ENCODE data around the gene EIF4A3.

Gene EIF4A3

DNA sequence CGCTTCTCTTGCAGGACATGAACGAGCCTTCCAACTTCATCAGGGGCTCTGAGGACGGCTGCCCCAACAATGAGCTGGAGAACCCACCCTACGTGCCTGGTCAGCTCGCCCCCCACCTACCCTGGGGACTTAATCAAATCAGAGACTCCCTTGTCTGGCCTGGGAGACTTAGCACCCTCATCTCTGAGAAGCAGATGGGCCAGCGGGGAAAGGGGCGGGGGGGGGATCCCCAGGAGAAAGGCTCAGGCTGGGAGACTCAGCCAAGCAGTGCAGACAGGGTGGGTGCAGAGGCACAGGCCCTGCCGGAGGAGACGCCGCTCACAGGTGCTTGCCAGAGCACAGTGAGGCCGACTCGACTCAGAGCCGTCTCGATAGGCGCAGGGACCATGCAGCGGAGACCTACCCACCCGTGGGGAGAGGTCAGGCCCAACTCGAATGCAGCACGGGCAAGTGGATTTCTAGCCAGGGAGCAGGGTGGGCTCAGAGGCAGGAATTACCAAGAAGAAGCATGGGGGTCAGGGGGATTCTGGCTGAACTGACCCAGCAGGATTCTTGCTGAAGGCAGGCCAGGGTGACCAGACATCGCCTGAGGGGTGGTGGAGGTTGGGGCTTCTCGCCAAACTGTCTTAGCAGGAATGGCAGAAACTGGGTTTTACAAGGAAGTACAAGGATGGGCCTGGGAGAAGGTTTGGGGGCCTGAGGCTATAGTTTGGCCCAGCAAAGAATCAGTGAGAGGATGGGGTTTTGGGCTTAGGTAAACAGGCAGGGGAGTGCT, 35.8 kb downstream of the EIF4A3 start:
- no peak for DNase-seq

DNA sequence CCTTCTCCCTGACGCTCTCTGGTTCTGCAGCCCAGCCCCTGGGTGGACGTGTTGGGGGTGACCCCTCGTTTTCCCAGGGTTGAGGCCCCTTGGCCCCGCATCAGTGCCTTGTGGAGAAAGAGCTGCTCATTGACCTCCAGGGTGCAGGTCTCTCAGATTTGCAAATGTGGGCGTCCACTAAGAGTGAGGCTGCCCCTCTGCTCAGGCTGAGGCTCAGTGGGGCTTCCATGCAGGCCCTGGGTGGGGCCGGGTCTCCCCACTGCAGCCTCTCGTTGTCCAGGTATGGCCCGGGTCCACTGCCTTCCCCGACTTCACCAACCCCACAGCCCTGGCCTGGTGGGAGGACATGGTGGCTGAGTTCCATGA, 36.5 kb downstream of the EIF4A3 start:
- no peak for DNase-seq

DNA sequence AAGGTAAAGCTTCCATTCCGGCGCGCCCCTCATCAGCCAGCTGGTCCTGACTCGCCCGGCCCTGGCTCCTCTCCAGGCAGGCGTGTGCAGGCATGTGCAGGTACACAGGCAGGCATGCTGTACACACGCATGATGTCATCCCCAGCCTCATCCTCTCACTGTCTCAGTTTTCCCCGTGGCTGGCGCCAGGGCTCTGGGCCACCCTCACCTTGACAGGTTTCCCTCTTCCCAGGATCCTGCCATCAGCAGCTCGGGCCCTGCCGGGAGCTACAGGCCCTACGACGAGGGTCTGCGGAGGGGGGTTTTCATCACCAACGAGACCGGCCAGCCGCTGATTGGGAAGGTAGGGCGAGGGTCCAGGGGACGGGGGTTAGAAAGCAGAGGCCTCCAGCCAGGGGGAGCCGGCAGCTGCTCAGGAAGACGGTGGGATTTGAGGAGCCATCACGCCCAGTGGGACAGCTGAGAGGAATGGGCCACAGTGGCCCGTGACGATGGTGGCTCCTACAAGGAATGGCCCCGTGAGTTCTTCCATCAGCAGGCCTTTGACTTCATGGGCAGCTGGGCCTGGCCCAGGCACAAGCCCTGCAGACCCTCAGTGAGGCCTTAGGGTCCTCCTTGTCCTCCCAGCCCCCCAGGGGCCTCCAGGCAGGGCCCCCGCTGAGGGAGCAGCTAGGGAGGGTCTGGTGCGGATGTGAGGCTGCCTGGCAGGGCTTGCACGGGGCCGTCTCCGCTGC, 37.0 kb downstream of the EIF4A3 start:
- peak; percentile 22 to 72 (median 29) for DNase-seq

DNA sequence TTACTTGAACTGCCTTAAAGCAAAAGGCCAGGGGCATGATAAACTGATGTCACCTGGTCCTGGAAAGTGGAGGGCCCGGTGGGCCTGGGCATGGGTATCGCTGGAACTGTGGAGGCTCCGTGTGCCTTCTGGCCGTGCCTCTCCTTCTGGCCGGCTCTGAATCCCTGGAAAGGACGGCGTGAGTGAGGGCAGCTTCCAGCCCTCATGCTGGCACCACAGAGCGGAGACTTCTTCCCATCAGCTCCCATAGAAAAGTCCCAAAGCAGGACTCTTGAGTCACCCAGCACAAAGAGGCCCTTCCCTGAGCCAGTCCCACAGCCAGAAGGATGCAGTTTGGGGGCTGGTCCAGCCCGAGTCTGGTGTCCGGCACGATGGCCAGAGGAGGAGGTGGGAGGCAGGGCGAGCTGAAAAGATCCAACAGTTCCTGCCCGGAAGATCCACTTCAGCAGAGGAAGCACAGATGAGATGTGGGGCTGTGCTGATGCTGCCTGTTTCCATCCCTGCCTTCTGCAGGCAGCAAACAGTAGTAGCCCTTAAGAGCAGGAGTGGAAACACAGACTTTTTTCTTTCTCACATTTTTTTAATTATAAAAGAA, 37.8 kb downstream of the EIF4A3 start:
- no peak for DNase-seq

DNA sequence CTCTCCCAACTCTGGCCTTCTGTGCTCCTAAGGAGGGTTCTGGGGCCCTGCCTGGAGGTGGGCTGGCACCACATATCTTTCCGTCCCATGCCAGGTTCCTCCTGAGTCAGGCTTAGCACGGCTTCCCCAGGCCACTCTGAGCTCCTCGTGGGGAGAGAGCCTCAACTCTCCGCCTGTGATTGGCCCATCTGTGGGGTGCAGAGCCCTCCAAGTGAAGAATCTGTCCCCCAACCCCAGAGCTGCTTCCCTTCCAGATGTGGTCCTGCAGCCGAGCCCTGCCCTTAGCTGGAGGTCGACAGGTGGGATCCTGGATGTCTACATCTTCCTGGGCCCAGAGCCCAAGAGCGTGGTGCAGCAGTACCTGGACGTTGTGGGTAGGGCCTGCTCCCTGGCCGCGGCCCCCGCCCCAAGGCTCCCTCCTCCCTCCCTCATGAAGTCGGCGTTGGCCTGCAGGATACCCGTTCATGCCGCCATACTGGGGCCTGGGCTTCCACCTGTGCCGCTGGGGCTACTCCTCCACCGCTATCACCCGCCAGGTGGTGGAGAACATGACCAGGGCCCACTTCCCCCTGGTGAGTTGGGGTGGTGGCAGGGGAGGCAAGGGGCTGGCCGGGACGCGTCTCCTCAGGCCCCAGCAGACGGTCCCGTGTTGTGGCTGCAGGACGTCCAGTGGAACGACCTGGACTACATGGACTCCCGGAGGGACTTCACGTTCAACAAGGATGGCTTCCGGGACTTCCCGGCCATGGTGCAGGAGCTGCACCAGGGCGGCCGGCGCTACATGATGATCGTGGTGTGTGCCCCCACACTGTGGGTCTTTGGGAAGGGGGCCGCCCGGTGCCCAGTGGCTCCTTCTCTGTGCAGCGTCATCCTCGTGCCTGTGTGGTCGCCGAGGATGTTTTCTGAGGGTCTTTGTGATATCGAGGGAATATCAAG, 38.6 kb downstream of the EIF4A3 start:
- DNase-seq = no peak

DNA sequence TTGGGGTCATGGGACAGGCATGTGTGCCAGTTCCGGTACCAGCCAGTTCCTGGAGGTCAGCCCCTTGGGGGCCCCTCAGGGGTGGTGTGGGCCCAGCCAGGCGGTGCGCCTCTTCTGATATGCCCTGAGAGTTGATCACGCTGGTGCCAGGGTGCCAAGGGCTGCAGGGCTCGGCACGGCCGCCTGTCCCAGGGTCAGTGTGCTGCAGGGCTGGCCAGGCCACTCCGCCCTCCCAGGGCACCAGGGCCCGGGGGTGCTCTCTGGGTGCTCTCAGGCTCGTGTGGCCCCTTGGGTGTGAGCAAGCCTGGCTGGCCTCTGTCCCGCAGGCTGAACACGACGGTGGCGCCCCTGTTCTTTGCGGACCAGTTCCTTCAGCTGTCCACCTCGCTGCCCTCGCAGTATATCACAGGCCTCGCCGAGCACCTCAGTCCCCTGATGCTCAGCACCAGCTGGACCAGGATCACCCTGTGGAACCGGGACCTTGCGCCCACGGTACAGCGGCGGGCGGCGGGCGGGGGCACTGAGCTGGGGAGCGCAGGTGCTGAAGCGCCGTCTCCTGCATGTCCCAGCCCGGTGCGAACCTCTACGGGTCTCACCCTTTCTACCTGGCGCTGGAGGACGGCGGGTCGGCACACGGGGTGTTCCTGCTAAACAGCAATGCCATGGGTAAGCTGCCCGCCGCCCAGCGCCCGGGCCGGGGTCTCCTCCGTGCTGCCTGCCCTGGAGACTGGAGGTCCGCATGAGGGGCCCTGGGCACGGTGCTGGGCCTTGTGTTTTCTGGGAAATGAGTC, 39.5 kb downstream of the EIF4A3 start:
- DNase-seq = no peak

DNA sequence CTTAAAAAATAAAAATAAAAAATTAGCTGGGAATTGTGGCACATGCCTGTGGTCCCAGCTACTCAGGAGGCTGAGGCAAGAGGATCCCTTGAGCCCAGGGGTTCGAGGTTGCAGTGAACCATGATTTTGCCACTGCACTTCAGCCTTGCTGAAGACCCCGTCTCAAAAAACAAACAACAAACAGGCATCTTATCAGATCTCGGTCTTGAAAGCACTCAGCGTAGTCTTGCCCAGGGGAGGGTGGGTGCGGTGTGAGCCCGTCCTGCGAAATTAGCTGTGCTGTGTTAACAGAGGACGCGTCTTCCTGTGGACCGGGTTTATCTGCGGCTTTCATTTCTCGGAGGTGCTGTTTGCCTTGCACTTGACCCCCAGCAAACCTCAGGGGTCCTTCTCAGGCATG, 40.2 kb downstream of the EIF4A3 start:
- DNase-seq = no peak

DNA sequence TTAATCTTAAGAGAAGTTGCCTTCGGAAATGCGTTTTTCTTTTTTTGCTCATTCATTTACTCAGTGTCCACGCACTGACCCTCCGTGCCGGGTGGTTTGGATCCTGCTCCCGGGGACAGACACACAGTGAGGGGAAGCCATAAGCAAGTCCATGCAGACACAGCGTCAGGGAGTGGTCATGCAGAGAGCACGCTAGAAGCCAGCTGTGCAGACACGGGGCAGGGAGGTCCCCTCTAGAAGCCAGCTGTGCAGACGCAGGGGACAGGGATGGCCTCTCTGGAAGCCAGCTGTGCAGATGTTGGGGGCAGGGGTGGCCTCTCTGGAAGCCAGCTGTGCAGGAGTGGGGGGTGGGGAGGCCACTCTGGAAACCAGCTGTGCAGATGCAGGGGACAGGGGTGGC, 40.8 kb downstream of the EIF4A3 start:
- DNase-seq = peak in 1 of 3 experiments; percentile 60

DNA sequence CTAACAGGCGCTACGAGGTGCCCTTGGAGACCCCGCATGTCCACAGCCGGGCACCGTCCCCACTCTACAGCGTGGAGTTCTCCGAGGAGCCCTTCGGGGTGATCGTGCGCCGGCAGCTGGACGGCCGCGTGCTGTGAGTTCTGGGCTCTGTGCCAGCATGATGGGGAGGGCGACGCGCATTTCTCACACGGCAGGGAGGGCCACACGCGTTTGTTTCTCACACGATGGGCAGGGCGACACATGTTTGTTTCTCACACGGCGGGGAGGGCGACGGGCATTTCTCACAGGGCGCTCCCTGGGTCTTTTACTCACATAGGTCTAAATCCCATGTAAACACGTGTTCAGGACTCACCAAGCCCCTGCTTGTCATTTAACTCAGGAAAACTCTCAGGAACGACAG, 41.2 kb downstream of the EIF4A3 start:
- DNase-seq = peak; percentile 74 to 91 (median 76)

DNA sequence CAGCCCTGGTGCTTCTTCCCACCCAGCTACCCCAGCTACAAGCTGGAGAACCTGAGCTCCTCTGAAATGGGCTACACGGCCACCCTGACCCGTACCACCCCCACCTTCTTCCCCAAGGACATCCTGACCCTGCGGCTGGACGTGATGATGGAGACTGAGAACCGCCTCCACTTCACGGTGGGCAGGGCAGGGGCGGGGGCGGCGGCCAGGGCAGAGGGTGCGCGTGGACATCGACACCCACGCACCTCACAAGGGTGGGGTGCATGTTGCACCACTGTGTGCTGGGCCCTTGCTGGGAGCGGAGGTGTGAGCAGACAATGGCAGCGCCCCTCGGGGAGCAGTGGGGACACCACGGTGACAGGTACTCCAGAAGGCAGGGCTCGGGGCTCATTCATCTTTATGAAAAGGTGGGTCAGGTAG, 42.0 kb downstream of the EIF4A3 start:
- DNase-seq = peak in 1 of 3 experiments; percentile 46

DNA sequence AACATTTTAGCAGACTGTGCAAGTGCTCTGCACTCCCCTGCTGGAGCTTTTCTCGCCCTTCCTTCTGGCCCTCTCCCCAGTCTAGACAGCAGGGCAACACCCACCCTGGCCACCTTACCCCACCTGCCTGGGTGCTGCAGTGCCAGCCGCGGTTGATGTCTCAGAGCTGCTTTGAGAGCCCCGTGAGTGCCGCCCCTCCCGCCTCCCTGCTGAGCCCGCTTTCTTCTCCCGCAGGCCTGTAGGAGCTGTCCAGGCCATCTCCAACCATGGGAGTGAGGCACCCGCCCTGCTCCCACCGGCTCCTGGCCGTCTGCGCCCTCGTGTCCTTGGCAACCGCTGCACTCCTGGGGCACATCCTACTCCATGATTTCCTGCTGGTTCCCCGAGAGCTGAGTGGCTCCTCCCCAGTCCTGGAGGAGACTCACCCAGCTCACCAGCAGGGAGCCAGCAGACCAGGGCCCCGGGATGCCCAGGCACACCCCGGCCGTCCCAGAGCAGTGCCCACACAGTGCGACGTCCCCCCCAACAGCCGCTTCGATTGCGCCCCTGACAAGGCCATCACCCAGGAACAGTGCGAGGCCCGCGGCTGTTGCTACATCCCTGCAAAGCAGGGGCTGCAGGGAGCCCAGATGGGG, 42.5 kb downstream of the EIF4A3 start:
- DNase-seq = peak; percentile 85 to 94 (median 88)

DNA sequence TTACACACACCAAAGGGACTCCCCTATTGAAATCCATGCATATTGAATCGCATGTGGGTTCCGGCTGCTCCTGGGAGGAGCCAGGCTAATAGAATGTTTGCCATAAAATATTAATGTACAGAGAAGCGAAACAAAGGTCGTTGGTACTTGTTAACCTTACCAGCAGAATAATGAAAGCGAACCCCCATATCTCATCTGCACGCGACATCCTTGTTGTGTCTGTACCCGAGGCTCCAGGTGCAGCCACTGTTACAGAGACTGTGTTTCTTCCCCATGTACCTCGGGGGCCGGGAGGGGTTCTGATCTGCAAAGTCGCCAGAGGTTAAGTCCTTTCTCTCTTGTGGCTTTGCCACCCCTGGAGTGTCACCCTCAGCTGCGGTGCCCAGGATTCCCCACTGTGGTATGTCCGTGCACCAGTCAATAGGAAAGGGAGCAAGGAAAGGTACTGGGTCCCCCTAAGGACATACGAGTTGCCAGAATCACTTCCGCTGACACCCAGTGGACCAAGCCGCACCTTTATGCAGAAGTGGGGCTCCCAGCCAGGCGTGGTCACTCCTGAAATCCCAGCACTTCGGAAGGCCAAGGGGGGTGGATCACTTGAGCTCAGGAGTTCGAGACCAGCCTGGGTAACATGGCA, 43.4 kb downstream of the EIF4A3 start:
- no peak for DNase-seq

DNA sequence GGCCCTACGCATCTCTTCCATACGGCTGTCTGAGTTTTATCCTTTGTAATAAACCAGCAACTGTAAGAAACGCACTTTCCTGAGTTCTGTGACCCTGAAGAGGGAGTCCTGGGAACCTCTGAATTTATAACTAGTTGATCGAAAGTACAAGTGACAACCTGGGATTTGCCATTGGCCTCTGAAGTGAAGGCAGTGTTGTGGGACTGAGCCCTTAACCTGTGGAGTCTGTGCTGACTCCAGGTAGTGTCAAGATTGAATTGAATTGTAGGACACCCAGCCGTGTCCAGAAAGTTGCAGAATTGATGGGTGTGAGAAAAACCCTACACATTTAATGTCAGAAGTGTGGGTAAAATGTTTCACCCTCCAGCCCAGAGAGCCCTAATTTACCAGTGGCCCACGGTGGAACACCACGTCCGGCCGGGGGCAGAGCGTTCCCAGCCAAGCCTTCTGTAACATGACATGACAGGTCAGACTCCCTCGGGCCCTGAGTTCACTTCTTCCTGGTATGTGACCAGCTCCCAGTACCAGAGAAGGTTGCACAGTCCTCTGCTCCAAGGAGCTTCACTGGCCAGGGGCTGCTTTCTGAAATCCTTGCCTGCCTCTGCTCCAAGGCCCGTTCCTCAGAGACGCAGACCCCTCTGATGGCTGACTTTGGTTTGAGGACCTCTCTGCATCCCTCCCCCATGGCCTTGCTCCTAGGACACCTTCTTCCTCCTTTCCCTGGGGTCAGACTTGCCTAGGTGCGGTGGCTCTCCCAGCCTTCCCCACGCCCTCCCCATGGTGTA, 44.1 kb downstream of the EIF4A3 start:
- DNase-seq = no peak

DNA sequence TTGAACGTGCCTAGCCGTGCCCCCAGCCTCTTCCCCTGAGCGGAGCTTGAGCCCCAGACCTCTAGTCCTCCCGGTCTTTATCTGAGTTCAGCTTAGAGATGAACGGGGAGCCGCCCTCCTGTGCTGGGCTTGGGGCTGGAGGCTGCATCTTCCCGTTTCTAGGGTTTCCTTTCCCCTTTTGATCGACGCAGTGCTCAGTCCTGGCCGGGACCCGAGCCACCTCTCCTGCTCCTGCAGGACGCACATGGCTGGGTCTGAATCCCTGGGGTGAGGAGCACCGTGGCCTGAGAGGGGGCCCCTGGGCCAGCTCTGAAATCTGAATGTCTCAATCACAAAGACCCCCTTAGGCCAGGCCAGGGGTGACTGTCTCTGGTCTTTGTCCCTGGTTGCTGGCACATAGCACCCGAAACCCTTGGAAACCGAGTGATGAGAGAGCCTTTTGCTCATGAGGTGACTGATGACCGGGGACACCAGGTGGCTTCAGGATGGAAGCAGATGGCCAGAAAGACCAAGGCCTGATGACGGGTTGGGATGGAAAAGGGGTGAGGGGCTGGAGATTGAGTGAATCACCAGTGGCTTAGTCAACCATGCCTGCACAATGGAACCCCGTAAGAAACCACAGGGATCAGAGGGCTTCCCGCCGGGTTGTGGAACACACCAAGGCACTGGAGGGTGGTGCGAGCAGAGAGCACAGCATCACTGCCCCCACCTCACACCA, 44.8 kb downstream of the EIF4A3 start:
- DNase-seq = peak in 2 of 3 experiments; percentile 50 to 68

DNA sequence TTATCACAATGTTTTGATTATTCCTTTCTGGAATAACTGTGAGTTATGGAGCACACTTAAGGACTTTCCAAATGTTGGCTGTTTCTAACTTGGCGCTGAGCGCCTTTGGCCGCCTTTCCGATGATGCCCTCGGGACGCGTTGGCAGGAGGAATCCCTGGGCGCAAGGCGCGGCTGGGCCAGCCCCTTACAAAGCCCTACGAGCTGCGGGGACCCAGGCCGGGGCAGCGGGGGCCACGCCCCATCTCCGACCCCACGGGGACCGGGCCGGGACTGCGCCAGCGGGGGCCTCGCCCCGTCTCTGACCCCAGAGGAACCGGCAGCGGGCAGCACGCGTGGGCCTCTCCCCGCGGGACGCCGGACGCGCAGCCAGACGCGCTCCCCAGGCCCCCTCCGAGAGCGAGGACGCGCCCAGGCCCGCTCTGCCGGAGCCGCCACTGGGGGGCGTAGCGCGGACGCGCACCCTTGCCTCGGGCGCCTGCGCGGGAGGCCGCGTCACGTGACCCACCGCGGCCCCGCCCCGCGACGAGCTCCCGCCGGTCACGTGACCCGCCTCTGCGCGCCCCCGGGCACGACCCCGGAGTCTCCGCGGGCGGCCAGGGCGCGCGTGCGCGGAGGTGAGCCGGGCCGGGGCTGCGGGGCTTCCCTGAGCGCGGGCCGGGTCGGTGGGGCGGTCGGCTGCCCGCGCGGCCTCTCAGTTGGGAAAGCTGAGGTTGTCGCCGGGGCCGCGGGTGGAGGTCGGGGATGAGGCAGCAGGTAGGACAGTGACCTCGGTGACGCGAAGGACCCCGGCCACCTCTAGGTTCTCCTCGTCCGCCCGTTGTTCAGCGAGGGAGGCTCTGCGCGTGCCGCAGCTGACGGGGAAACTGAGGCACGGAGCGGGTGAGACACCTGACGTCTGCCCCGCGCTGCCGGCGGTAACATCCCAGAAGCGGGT, 45.6 kb downstream of the EIF4A3 start, which contains the start of gene GAA:
Gene GAA, plus strand, starts transcription at position 571 of the 935 bp plus-strand sequence. CDS start 3,006 bp downstream, outside the sequence.
- peak; percentile 90 to 93 (median 92) for DNase-seq

DNA sequence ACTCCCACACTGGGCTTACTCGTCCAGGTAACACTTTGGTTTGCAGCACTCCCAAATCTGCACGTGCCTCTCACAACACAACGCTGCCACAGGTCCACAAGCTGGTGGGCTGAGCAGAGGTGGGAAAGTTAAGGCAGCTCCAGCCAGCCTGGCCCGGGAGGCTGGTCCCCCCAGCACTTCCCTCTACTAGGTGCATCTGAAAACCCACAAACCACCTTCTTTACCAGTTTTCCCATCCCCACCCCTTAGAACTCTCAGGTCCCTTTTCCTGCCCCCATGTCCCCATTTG, 46.9 kb downstream of the EIF4A3 start:
- no peak for DNase-seq

DNA sequence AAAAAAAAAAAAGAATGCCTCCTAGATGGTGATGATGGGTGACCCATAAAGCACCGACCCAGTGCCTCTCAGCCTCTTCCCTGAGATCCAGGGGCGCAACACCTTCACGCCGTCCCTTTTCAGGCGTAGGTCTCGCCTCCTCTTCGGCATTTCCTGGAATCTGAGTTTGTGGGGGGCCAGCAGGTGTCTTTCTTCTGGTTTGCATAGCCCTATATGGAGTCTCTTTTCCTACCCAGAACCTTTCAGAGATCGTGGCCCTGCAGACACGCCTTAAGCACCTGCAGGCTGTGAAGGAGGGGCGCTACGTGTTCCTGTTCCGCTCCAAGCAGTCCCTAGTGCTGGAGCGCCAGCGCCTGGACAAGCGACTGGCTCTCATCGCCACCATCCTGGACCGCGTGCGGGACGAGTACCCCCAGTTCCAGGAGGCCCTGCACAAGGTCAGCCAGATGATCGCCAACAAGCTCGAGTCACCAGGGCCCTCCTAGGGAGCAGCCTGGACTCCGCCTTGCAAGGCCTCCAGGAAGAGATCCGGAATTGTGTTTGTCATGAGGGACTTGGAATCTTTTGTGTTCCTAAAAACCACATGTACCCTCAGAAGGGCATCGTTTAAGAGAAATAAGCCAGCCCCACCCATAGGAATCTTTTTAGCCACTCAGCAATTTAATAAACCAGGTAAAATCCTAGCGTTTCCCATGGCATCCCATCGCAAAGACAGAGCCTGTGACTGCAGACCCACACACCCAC, 47.5 kb downstream of the EIF4A3 start:
- DNase-seq = no peak

Data from NCI-H1417 (cell line).